Hepatocyte (in vitro differentiated cells): ENCODE results near the gene EXOC6B.

Experiments used
- EZH2 ChIP-seq: fragments of 200-600 bp; sonication (generic); IDR thresholded peaks from 2 replicates; pipeline ENCODE4 v1.6.1; 2016; ENCODE audit warnings: antibody characterized with exemption, mild to moderate bottlenecking, borderline replicate concordance
- EZH2phosphoT487 ChIP-seq: fragments of 200-600 bp; sonication (generic); IDR thresholded peaks from one replicate; pipeline ENCODE4 v1.6.1; 2018; ENCODE audit warnings: antibody characterized with exemption, mild to moderate bottlenecking, low read depth, moderate library complexity; ENCODE audit not compliant: unreplicated experiment, severe bottlenecking
- TF ChIP-seq, protein P1 (sequence below): fragments of 200-600 bp; sonication (generic); IDR thresholded peaks from 2 replicates; pipeline ENCODE4 v1.5.1; 2016; ENCODE audit warnings: antibody characterized with exemption, mild to moderate bottlenecking; ENCODE audit not compliant: poor library complexity

GRCh38 chr2:72145658-72146329, 680.0 kb downstream of the EXOC6B start:
- TF ChIP-seq, protein P1, sequence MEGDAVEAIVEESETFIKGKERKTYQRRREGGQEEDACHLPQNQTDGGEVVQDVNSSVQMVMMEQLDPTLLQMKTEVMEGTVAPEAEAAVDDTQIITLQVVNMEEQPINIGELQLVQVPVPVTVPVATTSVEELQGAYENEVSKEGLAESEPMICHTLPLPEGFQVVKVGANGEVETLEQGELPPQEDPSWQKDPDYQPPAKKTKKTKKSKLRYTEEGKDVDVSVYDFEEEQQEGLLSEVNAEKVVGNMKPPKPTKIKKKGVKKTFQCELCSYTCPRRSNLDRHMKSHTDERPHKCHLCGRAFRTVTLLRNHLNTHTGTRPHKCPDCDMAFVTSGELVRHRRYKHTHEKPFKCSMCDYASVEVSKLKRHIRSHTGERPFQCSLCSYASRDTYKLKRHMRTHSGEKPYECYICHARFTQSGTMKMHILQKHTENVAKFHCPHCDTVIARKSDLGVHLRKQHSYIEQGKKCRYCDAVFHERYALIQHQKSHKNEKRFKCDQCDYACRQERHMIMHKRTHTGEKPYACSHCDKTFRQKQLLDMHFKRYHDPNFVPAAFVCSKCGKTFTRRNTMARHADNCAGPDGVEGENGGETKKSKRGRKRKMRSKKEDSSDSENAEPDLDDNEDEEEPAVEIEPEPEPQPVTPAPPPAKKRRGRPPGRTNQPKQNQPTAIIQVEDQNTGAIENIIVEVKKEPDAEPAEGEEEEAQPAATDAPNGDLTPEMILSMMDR: no peak
- peak; percentile 22 for TF ChIP-seq EZH2
- TF ChIP-seq EZH2phosphoT487: peak; percentile 7
